ENCODE results near the gene FUT6. TPM values are rescaled to one million over a fixed set of nuclear protein-coding genes. Genes with fewer than 3 reads are reported as not detected.

Gene FUT6
- total and polyA plus RNA-seq, 2 donors (not counting 1 experiment from before 2014, with no cell fraction given), result not detected

DNA sequence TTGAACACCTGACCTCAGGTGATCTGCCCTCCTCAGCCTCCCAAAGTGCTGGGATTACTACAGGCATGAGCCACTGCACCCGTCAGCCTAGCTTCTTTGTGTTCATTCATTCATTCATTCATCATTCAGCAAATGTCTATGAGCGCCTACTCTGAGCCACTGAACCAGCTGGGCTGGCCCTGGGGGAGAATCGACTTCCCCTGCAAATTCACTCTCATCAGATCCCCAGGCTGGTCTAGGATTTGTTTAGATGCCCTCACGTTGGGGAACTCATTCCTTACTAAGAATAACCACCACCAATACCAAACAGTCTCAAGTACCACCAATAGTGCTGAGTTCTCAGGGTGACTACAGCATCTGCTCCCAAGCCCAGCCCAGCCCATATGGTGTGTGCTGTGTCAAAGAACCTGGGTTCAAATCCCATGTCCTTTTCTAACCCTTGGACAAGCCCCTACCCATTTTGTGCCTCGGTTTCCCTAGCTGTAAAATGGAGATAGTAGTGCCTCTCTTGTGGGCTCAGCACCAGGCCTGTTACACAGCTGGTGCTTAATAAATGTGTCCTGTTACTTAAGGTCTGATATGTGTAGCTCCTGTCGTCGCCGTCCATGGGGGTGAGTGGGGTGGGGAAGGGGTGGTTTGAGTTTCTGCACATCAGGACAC lies 17.9 kb downstream of the FUT6 start:
- no peaks in the 10 kb centered on the region for H3K9me3 ChIP-seq (ENCODE audit: control insufficient read depth, insufficient read depth, low read depth, low read length)
- H3K27me3 ChIP-seq (ENCODE audit: control insufficient read depth, insufficient read depth, low read length), result peaks cover 3% of the 10 kb centered on the region
- H2AFZ ChIP-seq (ENCODE audit: low read length), result no peak overlapping the region
- no peak overlapping the region for H3K4me2 ChIP-seq (ENCODE audit: extremely low read depth, insufficient read depth, low read length)
- no peak overlapping the region for H3K4me3 ChIP-seq (replicated peaks in 1 of 4; ENCODE audit: control extremely low read depth in 1 of 4, insufficient read depth in 1 of 4, low read depth in 3 of 4, low read length in 4 of 4)
- H3K79me2 ChIP-seq (ENCODE audit: control insufficient read depth, insufficient read depth, low read length), result no peaks in the 10 kb centered on the region
- H3K36me3 ChIP-seq (ENCODE audit: control insufficient read depth, insufficient read depth, low read length), result no peaks in the 10 kb centered on the region
- DNase-seq (ENCODE audit: low read depth in 2 of 2), result no peak
- H3K27ac ChIP-seq (ENCODE audit: insufficient read depth, low read length), result no peak overlapping the region
- H4K20me1 ChIP-seq (ENCODE audit: control insufficient read depth, extremely low read depth, insufficient read depth, low read length), result no peaks in the 10 kb centered on the region
- H3K4me1 ChIP-seq (ENCODE audit: control insufficient read depth, extremely low read depth, insufficient read depth, low read length), result no peaks in the 10 kb centered on the region
- H3K9ac ChIP-seq (ENCODE audit: insufficient read depth, low read length), result no peak overlapping the region
- TF ChIP-seq, protein P1, sequence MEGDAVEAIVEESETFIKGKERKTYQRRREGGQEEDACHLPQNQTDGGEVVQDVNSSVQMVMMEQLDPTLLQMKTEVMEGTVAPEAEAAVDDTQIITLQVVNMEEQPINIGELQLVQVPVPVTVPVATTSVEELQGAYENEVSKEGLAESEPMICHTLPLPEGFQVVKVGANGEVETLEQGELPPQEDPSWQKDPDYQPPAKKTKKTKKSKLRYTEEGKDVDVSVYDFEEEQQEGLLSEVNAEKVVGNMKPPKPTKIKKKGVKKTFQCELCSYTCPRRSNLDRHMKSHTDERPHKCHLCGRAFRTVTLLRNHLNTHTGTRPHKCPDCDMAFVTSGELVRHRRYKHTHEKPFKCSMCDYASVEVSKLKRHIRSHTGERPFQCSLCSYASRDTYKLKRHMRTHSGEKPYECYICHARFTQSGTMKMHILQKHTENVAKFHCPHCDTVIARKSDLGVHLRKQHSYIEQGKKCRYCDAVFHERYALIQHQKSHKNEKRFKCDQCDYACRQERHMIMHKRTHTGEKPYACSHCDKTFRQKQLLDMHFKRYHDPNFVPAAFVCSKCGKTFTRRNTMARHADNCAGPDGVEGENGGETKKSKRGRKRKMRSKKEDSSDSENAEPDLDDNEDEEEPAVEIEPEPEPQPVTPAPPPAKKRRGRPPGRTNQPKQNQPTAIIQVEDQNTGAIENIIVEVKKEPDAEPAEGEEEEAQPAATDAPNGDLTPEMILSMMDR (conservative IDR thresholded peaks at IDR 0.05 in 1 of 2, IDR thresholded peaks at IDR 0.05 in 1 of 2; ENCODE audit: low read depth in 1 of 2, low read length in 2 of 2), result no peak
- no peak for TF ChIP-seq EZH2 (IDR thresholded peaks at IDR 0.05; ENCODE audit: low read length, missing control alignments)

DNA sequence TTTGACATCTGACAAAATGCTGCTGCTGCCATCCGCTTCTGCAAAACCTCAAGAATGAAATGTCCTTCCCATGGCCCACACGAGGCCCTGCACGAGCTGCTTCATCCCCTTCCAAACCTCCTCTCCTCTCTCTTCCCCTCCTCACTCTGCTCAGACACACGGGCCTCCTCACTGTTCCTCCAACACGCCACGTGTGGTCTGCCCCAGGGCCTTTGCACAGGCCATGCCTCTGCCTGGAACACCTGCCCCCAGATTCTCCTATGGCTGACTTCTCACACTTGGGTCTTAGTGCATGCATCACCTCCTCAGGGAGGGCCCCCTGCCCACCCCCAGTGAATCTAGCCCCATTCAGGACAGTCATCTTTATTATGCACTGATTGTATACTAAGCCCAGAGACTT lies 18.7 kb downstream of the FUT6 start:
- no peak overlapping the region for H2AFZ ChIP-seq (ENCODE audit: low read length)
- no peak overlapping the region for H3K9ac ChIP-seq (ENCODE audit: insufficient read depth, low read length)
- H3K9me3 ChIP-seq (ENCODE audit: control insufficient read depth, insufficient read depth, low read depth, low read length), result no peaks in the 10 kb centered on the region
- no peak overlapping the region for H3K4me3 ChIP-seq (replicated peaks in 1 of 4; ENCODE audit: control extremely low read depth in 1 of 4, insufficient read depth in 1 of 4, low read depth in 3 of 4, low read length in 4 of 4)
- H3K79me2 ChIP-seq (ENCODE audit: control insufficient read depth, insufficient read depth, low read length), result no peaks in the 10 kb centered on the region
- no peak for DNase-seq (ENCODE audit: low read depth in 2 of 2)
- H4K20me1 ChIP-seq (ENCODE audit: control insufficient read depth, extremely low read depth, insufficient read depth, low read length), result no peaks in the 10 kb centered on the region
- no peaks in the 10 kb centered on the region for H3K36me3 ChIP-seq (ENCODE audit: control insufficient read depth, insufficient read depth, low read length)
- no peak overlapping the region for H3K4me2 ChIP-seq (ENCODE audit: extremely low read depth, insufficient read depth, low read length)
- H3K4me1 ChIP-seq (ENCODE audit: control insufficient read depth, extremely low read depth, insufficient read depth, low read length), result no peaks in the 10 kb centered on the region
- no peak overlapping the region for H3K27ac ChIP-seq (ENCODE audit: insufficient read depth, low read length)
- TF ChIP-seq, protein P1 (conservative IDR thresholded peaks at IDR 0.05 in 1 of 2, IDR thresholded peaks at IDR 0.05 in 1 of 2; ENCODE audit: low read depth in 1 of 2, low read length in 2 of 2), result no peak
- no peak for TF ChIP-seq EZH2 (IDR thresholded peaks at IDR 0.05; ENCODE audit: low read length, missing control alignments)
- H3K27me3 ChIP-seq (ENCODE audit: control insufficient read depth, insufficient read depth, low read length), result peaks cover 3% of the 10 kb centered on the region

DNA sequence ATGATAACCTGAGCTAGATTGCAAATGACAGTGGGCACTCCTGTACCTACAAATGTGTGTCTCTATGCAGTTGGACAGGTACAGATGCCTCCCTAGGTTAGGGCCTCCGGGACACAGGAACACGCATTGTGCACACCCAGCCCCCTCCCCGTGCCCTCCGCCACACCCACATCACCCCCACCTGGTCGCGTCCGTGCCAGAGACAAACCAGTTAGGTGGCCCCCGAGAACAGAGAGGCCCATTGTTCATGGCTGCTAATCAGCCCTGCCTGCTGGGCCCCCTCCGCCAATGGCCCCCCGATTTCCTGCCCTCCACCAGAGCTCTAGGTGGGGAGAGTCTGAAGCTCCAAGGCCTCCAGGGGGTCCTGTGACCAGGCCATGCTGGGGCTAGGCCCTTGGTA lies 20.9 kb downstream of the FUT6 start:
- H4K20me1 ChIP-seq (ENCODE audit: control insufficient read depth, extremely low read depth, insufficient read depth, low read length), result no peaks in the 10 kb centered on the region
- no peaks in the 10 kb centered on the region for H3K36me3 ChIP-seq (ENCODE audit: control insufficient read depth, insufficient read depth, low read length)
- H3K27ac ChIP-seq (ENCODE audit: insufficient read depth, low read length), result no peak overlapping the region
- no peak overlapping the region for H3K4me2 ChIP-seq (ENCODE audit: extremely low read depth, insufficient read depth, low read length)
- H3K79me2 ChIP-seq (ENCODE audit: control insufficient read depth, insufficient read depth, low read length), result no peaks in the 10 kb centered on the region
- H2AFZ ChIP-seq (ENCODE audit: low read length), result no peak overlapping the region
- TF ChIP-seq, protein P1 (conservative IDR thresholded peaks at IDR 0.05 in 1 of 2, IDR thresholded peaks at IDR 0.05 in 1 of 2; ENCODE audit: low read depth in 1 of 2, low read length in 2 of 2), result no peak
- no peak for TF ChIP-seq EZH2 (IDR thresholded peaks at IDR 0.05; ENCODE audit: low read length, missing control alignments)
- H3K4me3 ChIP-seq (replicated peaks in 1 of 4; ENCODE audit: control extremely low read depth in 1 of 4, insufficient read depth in 1 of 4, low read depth in 3 of 4, low read length in 4 of 4), result no peak overlapping the region
- H3K9ac ChIP-seq (ENCODE audit: insufficient read depth, low read length), result no peak overlapping the region
- peaks cover 6% of the 10 kb centered on the region for H3K27me3 ChIP-seq (ENCODE audit: control insufficient read depth, insufficient read depth, low read length)
- no peak for DNase-seq (ENCODE audit: low read depth in 2 of 2)
- no peaks in the 10 kb centered on the region for H3K9me3 ChIP-seq (ENCODE audit: control insufficient read depth, insufficient read depth, low read depth, low read length)
- H3K4me1 ChIP-seq (ENCODE audit: control insufficient read depth, extremely low read depth, insufficient read depth, low read length), result no peaks in the 10 kb centered on the region
